NT2/D1 (cell line): ENCODE results near the gene MAZ.
A peak's percentile ranks its signal among the peaks of the same experiment; 100 is the strongest.
"Not testable (repeated sequence)": the region's sequence is repeated elsewhere in the genome, so short reads cannot be mapped to it uniquely, and the experiment has no call there.

ENCODE experiments used
- DNase-seq: peaks from one replicate; pipeline ENCODE4 v3.0.0-alpha.2; 2011; ENCODE audit warnings: low read depth, low spot score
- H3K27me3 ChIP-seq: 2 replicates; pipeline ENCODE4 v1.6.0; 2011; ENCODE audit warnings: mild to moderate bottlenecking; ENCODE audit not compliant: insufficient read length, insufficient read depth
- H3K36me3 ChIP-seq: 2 replicates; pipeline ENCODE4 v1.6.1; 2011; ENCODE audit warnings: mild to moderate bottlenecking, low read length, mixed read lengths; ENCODE audit not compliant: insufficient read depth, insufficient read length
- H3K4me1 ChIP-seq: 2 replicates; pipeline ENCODE4 v1.5.1; 2011; ENCODE audit not compliant: insufficient read depth, insufficient read length
- H3K4me3 ChIP-seq: 2 replicates; pipeline ENCODE4 v1.5.1; 2011; ENCODE audit warnings: low read depth; ENCODE audit not compliant: insufficient read length
- H3K9ac ChIP-seq: 2 replicates; pipeline ENCODE4 v1.6.0; 2011; ENCODE audit warnings: low read depth; ENCODE audit not compliant: insufficient read length
- H3K9me3 ChIP-seq: 2 replicates; pipeline ENCODE4 v1.5.1; 2011; ENCODE audit warnings: mild to moderate bottlenecking, low read length; ENCODE audit not compliant: insufficient read depth
- SUZ12 ChIP-seq: IDR thresholded peaks from 2 replicates; pipeline ENCODE4 v1.6.1; 2011; ENCODE audit not compliant: insufficient read length, insufficient read depth; ENCODE audit errors: extremely low read depth
- YY1 ChIP-seq: IDR thresholded peaks from 2 replicates; pipeline ENCODE4 v1.6.1; 2011; ENCODE audit not compliant: insufficient read length, insufficient read depth
- ZNF274 ChIP-seq: IDR thresholded peaks from 2 replicates; pipeline ENCODE4 v1.6.1; 2011; ENCODE audit warnings: mild to moderate bottlenecking, low read depth, low read length

MAZ gene

DNA sequence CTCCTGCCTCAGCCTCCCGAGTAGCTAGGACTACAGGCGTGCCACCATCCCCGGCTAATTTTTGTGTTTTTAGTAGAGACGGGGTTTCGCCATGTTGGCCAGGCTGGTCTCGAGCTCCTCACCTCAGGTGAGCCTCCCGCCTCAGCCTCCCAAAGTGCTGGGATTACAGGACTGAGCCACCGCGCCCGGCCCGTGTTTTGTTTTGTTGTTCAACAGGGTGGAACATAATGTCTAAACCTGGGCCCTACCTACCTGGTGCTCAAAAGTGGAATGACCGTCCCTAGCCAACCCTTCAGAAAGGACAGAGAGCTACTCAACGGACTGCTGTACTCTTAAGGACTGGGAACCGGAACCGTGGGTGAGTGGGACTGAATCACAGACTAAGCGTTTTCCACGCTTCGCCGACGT, 16.6 kb upstream of the MAZ start:
- Histone ChIP-seq H3K4me1 (peaks cover 3% of the 10 kb centered on the region), H3K9ac (peak overlapping the region; percentile 98), H3K9me3 (no peaks in the 10 kb centered on the region), H3K36me3 (peaks cover 28% of the 10 kb centered on the region), H3K4me3 (peak overlapping the region; percentile 97), H3K27me3 (peaks cover 3% of the 10 kb centered on the region)
- no peak for DNase-seq
- TF ChIP-seq ZNF274 (no peak), YY1 (no peak), SUZ12 (no peak)

DNA sequence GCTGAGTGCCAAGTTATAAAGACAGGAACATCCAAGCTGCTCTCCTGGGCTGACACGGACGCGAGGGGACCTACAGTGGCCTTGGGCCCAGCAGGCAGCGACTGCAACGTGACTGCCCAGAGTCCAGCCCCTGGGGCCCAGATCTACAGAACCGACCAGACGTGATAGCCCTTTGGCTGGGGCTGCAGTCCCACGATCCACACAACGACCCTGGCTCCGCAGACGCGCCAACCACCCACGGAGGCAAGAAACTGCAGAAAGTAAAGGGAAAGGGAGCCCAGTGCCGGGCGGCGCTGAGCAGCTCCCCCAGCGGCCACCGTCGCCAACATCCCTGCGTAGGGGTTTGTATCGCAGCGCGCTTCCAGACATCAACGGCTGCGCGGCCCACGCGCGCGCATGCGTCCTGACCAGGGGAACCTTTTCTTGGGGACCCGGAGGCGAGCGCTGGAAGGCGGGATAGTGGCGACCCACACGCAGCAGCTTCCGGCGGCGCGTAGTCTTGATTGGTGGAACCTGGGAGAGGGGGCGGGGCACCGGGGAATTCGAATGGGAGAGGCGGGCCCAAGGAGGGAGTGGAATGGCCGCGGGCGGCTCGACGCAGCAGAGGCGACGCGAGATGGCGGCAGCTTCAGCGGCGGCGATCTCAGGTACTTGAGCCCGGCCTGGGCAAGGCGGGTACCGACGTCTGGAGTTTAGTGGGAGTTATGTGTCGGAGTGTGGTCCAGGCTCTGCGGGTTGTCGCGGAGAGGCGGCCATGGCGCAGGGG, 16.0 kb upstream of the MAZ start, which contains the start of gene KIF22:
Gene KIF22 (plus strand): TSS at position 569 of the 766 bp plus-strand sequence. CDS start 9 bp downstream, at position 578.
- peak within 1 kb of the TSS; percentile 97 for H3K4me3 ChIP-seq
- no peak for TF ChIP-seq ZNF274
- peak; percentile 76 for TF ChIP-seq YY1
- peaks cover 33% of the 10 kb centered on the region for H3K36me3 ChIP-seq
- H3K4me1 ChIP-seq: peaks cover 3% of the 10 kb centered on the region
- H3K9ac ChIP-seq: peak within 1 kb of the TSS; percentile 98
- peak; percentile 98 for DNase-seq
- no peaks in the 10 kb centered on the region for H3K9me3 ChIP-seq
- H3K27me3 ChIP-seq: peaks cover 3% of the 10 kb centered on the region

DNA sequence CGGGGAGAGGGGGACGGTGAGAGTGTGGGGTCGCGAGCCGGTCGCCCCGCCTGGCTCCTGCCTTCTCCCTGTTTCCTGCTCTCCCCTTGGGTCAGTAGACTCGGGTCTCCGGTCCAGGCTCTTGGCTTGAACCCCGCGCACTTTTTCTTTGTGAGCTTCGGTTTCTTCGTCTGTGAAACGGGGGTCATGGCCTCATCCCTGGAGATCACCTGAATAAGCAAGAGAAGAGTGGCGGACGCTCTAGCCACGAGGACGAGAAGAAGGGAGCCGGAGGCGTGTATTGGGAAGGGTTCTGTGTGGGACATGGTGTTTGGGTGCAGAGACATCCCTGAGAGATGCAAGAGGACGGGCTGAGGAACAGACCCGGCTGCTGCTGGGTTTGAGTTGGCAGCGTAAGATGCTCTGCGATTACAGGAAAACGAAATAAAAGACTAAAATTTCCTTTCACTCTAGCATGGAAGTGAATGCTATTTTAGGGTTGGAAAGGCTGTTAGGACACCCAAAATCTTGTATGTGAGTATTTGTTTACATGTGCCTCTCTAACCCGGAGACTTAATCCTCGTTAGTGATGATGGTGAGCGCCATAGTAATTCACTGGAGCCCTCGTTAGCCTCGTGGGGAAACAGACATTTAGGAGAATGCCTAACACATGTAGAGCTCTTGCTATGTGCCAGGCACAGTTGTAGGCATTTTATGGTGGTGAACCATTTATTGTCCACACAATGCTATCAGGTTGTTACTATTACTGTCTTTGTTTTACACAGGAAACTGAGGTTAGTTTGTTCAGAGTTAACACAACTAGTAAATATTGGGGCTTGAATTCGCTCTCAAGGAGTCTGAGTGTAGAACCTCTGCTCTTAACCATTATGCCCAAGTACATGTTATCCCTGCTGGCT, 15.1 kb upstream of the MAZ start:
- Histone ChIP-seq H3K36me3 (peaks cover 37% of the 10 kb centered on the region), H3K9ac (peak overlapping the region; percentile 98), H3K27me3 (no peaks in the 10 kb centered on the region), H3K9me3 (no peaks in the 10 kb centered on the region), H3K4me3 (peak overlapping the region; percentile 97), H3K4me1 (no peaks in the 10 kb centered on the region)
- no peak for DNase-seq
- TF ChIP-seq SUZ12: no peak

DNA sequence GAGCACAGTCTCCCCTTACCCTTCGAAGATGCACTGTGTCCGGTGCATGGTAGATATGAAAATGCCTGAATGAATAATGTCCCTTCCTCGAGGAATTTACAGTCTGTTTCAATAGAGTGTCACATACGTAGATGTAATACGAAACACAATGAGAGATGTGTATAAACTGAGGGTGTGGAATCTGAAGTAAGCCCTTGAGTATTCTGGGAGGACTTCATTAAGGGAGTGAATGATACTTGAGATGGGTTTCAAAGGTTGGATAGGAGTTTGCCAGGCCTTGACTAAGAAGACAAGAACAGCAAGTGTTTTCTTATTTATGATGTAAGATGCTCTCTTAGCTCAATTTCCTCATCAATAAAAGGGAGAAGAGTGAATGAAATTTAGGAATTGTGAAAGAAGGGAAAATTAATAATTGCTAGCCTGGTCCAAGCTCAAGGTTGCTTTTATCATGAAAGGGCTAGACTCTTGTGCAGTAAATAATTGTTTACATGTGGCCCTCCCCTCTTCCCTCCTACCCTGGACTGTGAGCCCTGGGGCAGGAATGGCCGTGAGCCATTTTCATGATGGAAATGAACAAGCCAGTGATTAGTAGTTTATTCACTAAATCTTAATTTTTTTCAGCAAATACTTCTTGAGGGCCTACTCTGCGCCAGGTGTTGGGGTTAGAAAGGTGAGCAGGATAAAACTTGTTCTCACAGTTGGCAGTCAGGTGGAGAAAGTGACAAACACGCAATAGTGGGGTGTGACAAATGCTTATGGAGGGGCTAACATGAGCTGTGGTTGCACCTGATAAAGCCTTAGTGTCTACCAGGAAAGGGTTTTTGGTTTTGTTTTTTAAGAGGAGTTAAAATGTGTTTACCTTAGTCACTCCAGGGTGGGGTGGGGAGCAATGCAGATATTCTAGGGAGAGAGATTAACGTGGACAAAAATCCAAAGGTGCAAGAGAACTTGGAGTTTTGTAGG, 14.2 kb upstream of the MAZ start:
- Histone ChIP-seq H3K4me3 (peak overlapping the region; percentile 97), H3K27me3 (no peaks in the 10 kb centered on the region), H3K36me3 (peaks cover 47% of the 10 kb centered on the region), H3K4me1 (no peaks in the 10 kb centered on the region), H3K9ac (peak overlapping the region; percentile 98), H3K9me3 (no peaks in the 10 kb centered on the region)
- DNase-seq: no peak
- TF ChIP-seq YY1: no peak

DNA sequence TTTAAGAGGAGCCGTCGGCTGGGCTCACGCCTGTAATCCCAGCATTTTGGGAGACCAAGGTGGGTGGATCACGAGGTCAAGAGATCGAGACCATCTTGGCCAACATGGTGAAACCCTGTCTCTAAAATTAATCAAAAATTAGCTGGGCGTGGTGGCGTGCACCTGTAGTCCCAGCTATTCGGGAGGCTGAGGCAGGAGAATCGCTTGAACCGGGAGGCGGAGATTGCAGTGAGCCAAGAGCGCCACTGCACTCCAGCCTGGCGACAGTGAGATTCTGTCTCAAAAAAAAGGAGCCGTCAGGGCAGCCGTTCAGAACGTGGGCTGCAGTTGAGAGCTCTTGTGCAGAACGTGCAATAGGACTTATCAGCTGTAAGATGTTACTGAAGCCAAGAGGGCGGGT, 13.2 kb upstream of the MAZ start:
- not testable (repeated sequence) for H3K9me3 ChIP-seq, H3K27me3 ChIP-seq, H3K4me1 ChIP-seq, DNase-seq, H3K4me3 ChIP-seq, H3K9ac ChIP-seq
- peaks cover 57% of the 10 kb centered on the region for H3K36me3 ChIP-seq

DNA sequence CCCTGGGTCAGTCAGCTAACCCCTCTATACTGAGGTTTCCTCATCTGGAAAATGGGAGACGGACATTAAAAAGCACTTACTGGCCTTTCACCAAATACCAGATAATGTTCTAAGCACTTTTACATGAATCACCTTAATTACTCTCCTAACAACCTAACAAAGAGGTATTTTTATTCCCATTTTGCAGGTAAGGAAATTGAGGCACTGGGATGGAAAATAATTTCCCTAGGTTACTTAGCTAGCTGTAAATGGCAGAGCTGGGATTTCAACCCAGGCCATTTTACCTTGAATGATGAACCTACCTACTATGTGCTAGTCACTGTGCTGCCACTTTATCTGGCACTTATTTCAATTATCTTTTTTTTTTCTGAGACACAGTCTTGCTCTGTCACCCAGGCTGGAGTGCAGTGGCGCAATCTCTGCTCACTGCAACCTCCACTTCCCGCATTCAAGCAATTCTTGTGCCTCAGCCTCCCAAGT, 12.1 kb upstream of the MAZ start:
- H3K27me3 ChIP-seq: no peaks in the 10 kb centered on the region
- H3K4me3 ChIP-seq: no peak overlapping the region
- no peaks in the 10 kb centered on the region for H3K9me3 ChIP-seq
- H3K36me3 ChIP-seq: peaks cover 68% of the 10 kb centered on the region
- no peaks in the 10 kb centered on the region for H3K4me1 ChIP-seq
- TF ChIP-seq ZNF274 (no peak), SUZ12 (no peak), YY1 (no peak)
- no peak for DNase-seq
- no peak overlapping the region for H3K9ac ChIP-seq
